ENCODE data around the gene FAM83C. TPM values are rescaled to one million over a fixed set of nuclear protein-coding genes. Genes with fewer than 3 reads are reported as not detected.
A peak's percentile ranks its signal among the peaks of the same experiment; 100 is the strongest.

Gene FAM83C
- polyA plus RNA-seq, 2 of the 4 experiments (the other 2 are of a cell fraction), result not detected

DNA sequence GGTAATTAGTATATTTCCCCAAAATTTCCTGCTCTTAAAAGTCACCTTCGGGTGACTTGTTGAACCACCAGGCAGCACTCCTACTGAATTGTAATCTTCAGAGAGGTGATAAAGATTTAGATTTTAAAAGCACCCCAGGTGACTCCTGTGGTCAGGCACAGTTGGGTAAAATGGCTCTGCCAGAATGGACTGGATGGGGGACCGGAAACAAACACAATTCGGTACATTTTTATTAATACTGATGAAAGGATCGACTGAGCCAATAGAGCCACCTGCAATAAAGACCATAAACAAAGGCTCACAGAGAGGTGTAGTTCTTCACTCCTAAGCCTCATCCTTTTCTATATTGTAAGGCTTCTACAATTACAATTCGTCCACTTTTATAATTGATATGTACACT lies 19.6 kb upstream of the FAM83C start:
- DNase-seq (ENCODE audit: low read depth in 1 of 2, low spot score in 1 of 2), result no peak
- ChIA-PET CTCF (interaction anchor here (0.9 to 2.4 kb wide), 7 partner anchors 11 to 136 kb away, joined by 3 to 9 read pairs (median 4); no protein-coding TSS in a partner anchor), POLR2A (no interaction called here)
- 56% methylated on average over 5 of the region's 5 CpGs for WGBS (ENCODE audit: missing lambda C conversion rate)
- no peak for FAIRE-seq
- H3K4me3 ChIP-seq, result no peak overlapping the region
- no peaks in the 10 kb centered on the region for H3K9me3 ChIP-seq
- H3K27ac ChIP-seq, result peak overlapping the region; percentile 83 to 95
- peak overlapping the region; percentile 60 for H3K4me2 ChIP-seq
- TF ChIP-seq, protein P1, sequence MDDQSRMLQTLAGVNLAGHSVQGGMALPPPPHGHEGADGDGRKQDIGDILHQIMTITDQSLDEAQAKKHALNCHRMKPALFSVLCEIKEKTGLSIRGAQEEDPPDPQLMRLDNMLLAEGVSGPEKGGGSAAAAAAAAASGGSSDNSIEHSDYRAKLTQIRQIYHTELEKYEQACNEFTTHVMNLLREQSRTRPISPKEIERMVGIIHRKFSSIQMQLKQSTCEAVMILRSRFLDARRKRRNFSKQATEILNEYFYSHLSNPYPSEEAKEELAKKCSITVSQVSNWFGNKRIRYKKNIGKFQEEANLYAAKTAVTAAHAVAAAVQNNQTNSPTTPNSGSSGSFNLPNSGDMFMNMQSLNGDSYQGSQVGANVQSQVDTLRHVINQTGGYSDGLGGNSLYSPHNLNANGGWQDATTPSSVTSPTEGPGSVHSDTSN (IDR thresholded peaks at IDR 0.05), result no peak
- TF ChIP-seq KDM1A (IDR thresholded peaks at IDR 0.05; ENCODE audit: low read depth) (no peak), BCL3 (IDR thresholded peaks at IDR 0.05) (no peak), CBX8 (IDR thresholded peaks at IDR 0.05) (no peak), SREBF2 (IDR thresholded peaks at IDR 0.05) (no peak), CHD4 (IDR thresholded peaks at IDR 0.05; ENCODE audit: borderline replicate concordance) (no peak), CBX2 (IDR thresholded peaks at IDR 0.05; ENCODE audit: borderline replicate concordance, low read depth) (no peak)
- TF ChIP-seq, protein P2, sequence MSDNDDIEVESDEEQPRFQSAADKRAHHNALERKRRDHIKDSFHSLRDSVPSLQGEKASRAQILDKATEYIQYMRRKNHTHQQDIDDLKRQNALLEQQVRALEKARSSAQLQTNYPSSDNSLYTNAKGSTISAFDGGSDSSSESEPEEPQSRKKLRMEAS (IDR thresholded peaks at IDR 0.05), result no peak
- no peak for ATAC-seq
- peaks cover 77% of the 10 kb centered on the region for H3K4me1 ChIP-seq

GRCh38 chr20:35311409-35311808 lies 19.2 kb upstream of the FAM83C start:
- WGBS (ENCODE audit: missing lambda C conversion rate), result 38% methylated on average over 2 of the region's 2 CpGs
- H3K9me3 ChIP-seq, result no peaks in the 10 kb centered on the region
- ChIA-PET CTCF (interaction anchor here (0.9 to 2.3 kb wide), 6 partner anchors 9 to 136 kb away, joined by 3 to 9 read pairs (median 4); no protein-coding TSS in a partner anchor), POLR2A (no interaction called here)
- ATAC-seq (no peak), FAIRE-seq (no peak), DNase-seq (ENCODE audit: low read depth in 1 of 2, low spot score in 1 of 2) (peak in 1 of 2 experiments; percentile 69)
- H3K4me1 ChIP-seq, result peaks cover 81% of the 10 kb centered on the region
- H3K4me3 ChIP-seq, result no peak overlapping the region
- H3K27ac ChIP-seq, result peak overlapping the region; percentile 83 to 95
- H3K4me2 ChIP-seq, result peak overlapping the region; percentile 60
- TF ChIP-seq EHMT2 (IDR thresholded peaks at IDR 0.05; ENCODE audit: low read depth), result no peak
- 0 out of 2 replicates have a peak, but pooled peaks have one; percentile 15 for TF ChIP-seq ZNF302 (CRISPR knock-in tag; IDR thresholded peaks at IDR 0.05)
- no peak for TF ChIP-seq HEYL (CRISPR knock-in tag; IDR thresholded peaks at IDR 0.05)
- no peak for TF ChIP-seq CHD4 (IDR thresholded peaks at IDR 0.05; ENCODE audit: borderline replicate concordance)
- TF ChIP-seq RCOR1 (IDR thresholded peaks at IDR 0.05; ENCODE audit: low read depth, low read length), result no peak
- peak; percentile 87 for TF ChIP-seq MAFK (IDR thresholded peaks at IDR 0.05; ENCODE audit: partially characterized antibody)
- no peak for TF ChIP-seq MYC (IDR thresholded peaks at IDR 0.05; ENCODE audit: borderline replicate concordance, low read length)
- TF ChIP-seq POLR2AphosphoS2 (conservative IDR thresholded peaks at IDR 0.05; ENCODE audit: low read length), result no peak
- no peak for TF ChIP-seq NR3C1 (IDR thresholded peaks at IDR 0.05)
- TF ChIP-seq RNF2 (IDR thresholded peaks at IDR 0.05; ENCODE audit: borderline replicate concordance, low read depth), result no peak
- no peak; the same call in 1 of the 2 replicates for TF ChIP-seq HOXB13 (CRISPR knock-in tag; IDR thresholded peaks at IDR 0.05; ENCODE audit: low read depth)
- peak; percentile 85 for TF ChIP-seq USF2 (IDR thresholded peaks at IDR 0.05)
- no peak for TF ChIP-seq NFE2L2 (conservative IDR thresholded peaks at IDR 0.05; ENCODE audit: low read length)
- no peak for TF ChIP-seq CBX2 (IDR thresholded peaks at IDR 0.05; ENCODE audit: borderline replicate concordance, low read depth)
- no peak for TF ChIP-seq MAZ (IDR thresholded peaks at IDR 0.05; ENCODE audit: borderline replicate concordance, low read depth, low read length)
- no peak for TF ChIP-seq POLR2A (IDR thresholded peaks at IDR 0.05; ENCODE audit: low read length)
- TF ChIP-seq, protein P3, sequence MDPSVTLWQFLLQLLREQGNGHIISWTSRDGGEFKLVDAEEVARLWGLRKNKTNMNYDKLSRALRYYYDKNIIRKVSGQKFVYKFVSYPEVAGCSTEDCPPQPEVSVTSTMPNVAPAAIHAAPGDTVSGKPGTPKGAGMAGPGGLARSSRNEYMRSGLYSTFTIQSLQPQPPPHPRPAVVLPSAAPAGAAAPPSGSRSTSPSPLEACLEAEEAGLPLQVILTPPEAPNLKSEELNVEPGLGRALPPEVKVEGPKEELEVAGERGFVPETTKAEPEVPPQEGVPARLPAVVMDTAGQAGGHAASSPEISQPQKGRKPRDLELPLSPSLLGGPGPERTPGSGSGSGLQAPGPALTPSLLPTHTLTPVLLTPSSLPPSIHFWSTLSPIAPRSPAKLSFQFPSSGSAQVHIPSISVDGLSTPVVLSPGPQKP (IDR thresholded peaks at IDR 0.05; ENCODE audit: low read depth, low read length), result no peak
- no peak for TF ChIP-seq ZSCAN20 (CRISPR knock-in tag; IDR thresholded peaks at IDR 0.05)
- TF ChIP-seq, protein P4, sequence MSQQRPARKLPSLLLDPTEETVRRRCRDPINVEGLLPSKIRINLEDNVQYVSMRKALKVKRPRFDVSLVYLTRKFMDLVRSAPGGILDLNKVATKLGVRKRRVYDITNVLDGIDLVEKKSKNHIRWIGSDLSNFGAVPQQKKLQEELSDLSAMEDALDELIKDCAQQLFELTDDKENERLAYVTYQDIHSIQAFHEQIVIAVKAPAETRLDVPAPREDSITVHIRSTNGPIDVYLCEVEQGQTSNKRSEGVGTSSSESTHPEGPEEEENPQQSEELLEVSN (IDR thresholded peaks at IDR 0.05; ENCODE audit: borderline replicate concordance, low read depth), result peak; percentile 51; the same call in 1 of the 2 replicates
- TF ChIP-seq EHF (CRISPR knock-in tag; IDR thresholded peaks at IDR 0.05), result no peak
- TF ChIP-seq, protein P5, sequence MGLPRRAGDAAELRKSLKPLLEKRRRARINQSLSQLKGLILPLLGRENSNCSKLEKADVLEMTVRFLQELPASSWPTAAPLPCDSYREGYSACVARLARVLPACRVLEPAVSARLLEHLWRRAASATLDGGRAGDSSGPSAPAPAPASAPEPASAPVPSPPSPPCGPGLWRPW (IDR thresholded peaks at IDR 0.05), result no peak
- TF ChIP-seq JUNB (IDR thresholded peaks at IDR 0.05), result peak; percentile 50; the same call in 1 of the 2 replicates
- TF ChIP-seq PHF8 (IDR thresholded peaks at IDR 0.05; ENCODE audit: borderline replicate concordance, low read depth), result no peak
- 0 out of 2 replicates have a peak, but pooled peaks have one; percentile 38 for TF ChIP-seq HOXB5 (CRISPR knock-in tag; IDR thresholded peaks at IDR 0.05)
- TF ChIP-seq, protein P2 (IDR thresholded peaks at IDR 0.05), result peak; percentile 80
- TF ChIP-seq, protein P1 (IDR thresholded peaks at IDR 0.05), result no peak
- 0 out of 2 replicates have a peak, but pooled peaks have one; percentile 21 for TF ChIP-seq FOSL2 (IDR thresholded peaks at IDR 0.05)
- peak; percentile 80 for TF ChIP-seq FOSL2 (CRISPR knock-in tag; IDR thresholded peaks at IDR 0.05)

All from A549 (cell line).